Mesendoderm (in vitro differentiated cells): Measurements from ENCODE around the gene PPP1R15A.

Experiments used
- DNase-seq: peaks from one replicate; pipeline ENCODE4 v3.0.0; 2013
- H2AK5ac ChIP-seq: 2 replicates; pipeline ENCODE4 v1.6.1; 2013; ENCODE audit warnings: low read length, inconsistent platforms
- H2BK120ac ChIP-seq: 2 replicates; pipeline ENCODE4 v1.6.1; 2013; ENCODE audit warnings: low read depth, mild to moderate bottlenecking, low read length, moderate library complexity, mixed read lengths
- H2BK15ac ChIP-seq: replicated peaks from 2 replicates; pipeline ENCODE4 v1.6.1; 2013; ENCODE audit warnings: low read depth, mild to moderate bottlenecking, moderate library complexity
- H2BK5ac ChIP-seq: 2 replicates; pipeline ENCODE4 v1.6.1; 2013; ENCODE audit warnings: low read length, inconsistent platforms
- H3K18ac ChIP-seq: 2 replicates; pipeline ENCODE4 v1.6.1; 2013; ENCODE audit warnings: mild to moderate bottlenecking, low read length, mixed read lengths
- H3K23ac ChIP-seq: one replicate; pipeline ENCODE4 v1.6.1; 2013; ENCODE audit warnings: low read length
- H3K27ac ChIP-seq: 2 replicates; pipeline ENCODE4 v1.5.1; 2013; ENCODE audit warnings: low read depth, mild to moderate bottlenecking, inconsistent platforms, low read length, moderate library complexity
- H3K27me3 ChIP-seq: 2 replicates; pipeline ENCODE4 v1.6.1; 2013; ENCODE audit warnings: low read length, control low read depth, mild to moderate bottlenecking, inconsistent platforms; ENCODE audit not compliant: insufficient read depth, poor library complexity
- H3K36me3 ChIP-seq: 2 replicates; pipeline ENCODE4 v1.6.1; 2013; ENCODE audit warnings: low read length, inconsistent platforms; ENCODE audit not compliant: control insufficient read depth, insufficient read depth
- H3K4ac ChIP-seq: one replicate; pipeline ENCODE4 v1.6.1; 2013; ENCODE audit warnings: low read depth, mild to moderate bottlenecking, low read length, moderate library complexity
- H3K4me1 ChIP-seq: 2 replicates; pipeline ENCODE4 v1.6.1; 2013; ENCODE audit warnings: low read depth, low read length, inconsistent platforms; ENCODE audit not compliant: control insufficient read depth
- H3K4me2 ChIP-seq: 2 replicates; pipeline ENCODE4 v1.6.1; 2013; ENCODE audit warnings: low read length
- H3K4me3 ChIP-seq: 2 replicates; pipeline ENCODE4 v1.5.1; 2013; ENCODE audit warnings: mild to moderate bottlenecking, low read length
- H3K56ac ChIP-seq: one replicate; pipeline ENCODE4 v1.6.1; 2013; ENCODE audit warnings: low read length
- H3K79me1 ChIP-seq: 2 replicates; pipeline ENCODE4 v1.6.1; 2013; ENCODE audit warnings: low read length, inconsistent platforms
- H3K79me2 ChIP-seq: 2 replicates; pipeline ENCODE4 v1.6.1; 2013; ENCODE audit warnings: mild to moderate bottlenecking, low read length; ENCODE audit not compliant: control insufficient read depth, insufficient read depth
- H3K9ac ChIP-seq: 2 replicates; pipeline ENCODE4 v1.6.1; 2013; ENCODE audit warnings: low read length, inconsistent platforms
- H4K5ac ChIP-seq: one replicate; pipeline ENCODE4 v1.6.1; 2013; ENCODE audit warnings: low read length
- H4K8ac ChIP-seq: one replicate; pipeline ENCODE4 v1.6.1; 2013; ENCODE audit warnings: low read depth, mild to moderate bottlenecking, control low read depth, low read length, moderate library complexity
- WGBS: extraction: QIAGEN DNeasy Blood & Tissue Kit; methylation state at CpG from one replicate; pipeline ENCODE4 v1.1.7; 2013; ENCODE audit warnings: low lambda C conversion rate, missing lambda C conversion rate; ENCODE audit not compliant: insufficient coverage; ENCODE audit errors: extremely low coverage; 5-methylcytosine and 5-hydroxymethylcytosine counted together

Gene PPP1R15A

GRCh38 chr19:48859711-48860572 lies 12.3 kb upstream of the PPP1R15A start:
- Histone ChIP-seq H2BK120ac (no peak overlapping the region), H2BK5ac (no peak overlapping the region), H3K56ac (no peak overlapping the region), H3K23ac (no peak overlapping the region), H3K79me1 (no peaks in the 10 kb centered on the region), H3K27ac (no peak overlapping the region), H3K4ac (no peak overlapping the region), H3K4me2 (no peak overlapping the region), H3K79me2 (no peaks in the 10 kb centered on the region), H2BK15ac (no peak overlapping the region), H3K36me3 (no peaks in the 10 kb centered on the region), H3K18ac (no peak overlapping the region), H3K27me3 (no peaks in the 10 kb centered on the region), H3K4me1 (no peaks in the 10 kb centered on the region), H3K9ac (no peak overlapping the region), H4K8ac (no peak overlapping the region), H4K5ac (no peak overlapping the region), H2AK5ac (no peak overlapping the region), H3K4me3 (no peak overlapping the region)
- no CpG with 5 or more reads among the region's 30 CpGs for WGBS
- DNase-seq: peak; percentile 77

- Histone ChIP-seq H3K4me2 (no peak overlapping the region), H3K27ac (no peak overlapping the region), H3K36me3 (no peaks in the 10 kb centered on the region), H3K18ac (no peak overlapping the region), H2BK5ac (no peak overlapping the region), H3K9ac (no peak overlapping the region), H3K4me3 (no peak overlapping the region), H2AK5ac (no peak overlapping the region), H4K8ac (no peak overlapping the region), H3K23ac (no peak overlapping the region), H3K4me1 (no peaks in the 10 kb centered on the region), H3K4ac (no peak overlapping the region), H3K79me1 (no peaks in the 10 kb centered on the region), H2BK15ac (no peak overlapping the region), H2BK120ac (no peak overlapping the region), H4K5ac (no peak overlapping the region), H3K79me2 (no peaks in the 10 kb centered on the region), H3K27me3 (no peaks in the 10 kb centered on the region), H3K56ac (no peak overlapping the region)
- no CpG with 5 or more reads among the region's 18 CpGs for WGBS
- no peak for DNase-seq
Observed at GRCh38 chr19:48861313-48861712, 10.9 kb upstream of the PPP1R15A start.

DNA sequence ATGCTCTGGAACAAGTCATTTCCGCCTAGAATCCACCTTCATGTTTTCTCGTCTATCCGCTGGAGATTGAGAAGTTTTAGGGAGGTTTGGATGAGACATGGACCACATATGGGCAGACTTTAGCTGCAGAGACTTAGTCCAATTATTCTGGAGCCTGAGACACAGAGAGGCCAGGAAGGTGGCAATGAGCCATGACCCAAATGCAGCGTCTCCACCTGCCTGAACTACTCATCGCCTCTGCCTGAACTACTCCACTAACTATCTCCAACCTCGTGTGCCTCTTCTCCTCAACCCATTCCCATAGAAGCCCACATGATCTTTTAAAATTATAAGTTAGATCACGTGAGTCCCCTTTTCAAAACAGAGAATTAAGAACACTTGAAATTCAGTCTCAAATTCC lies 9.4 kb upstream of the PPP1R15A start:
- Histone ChIP-seq H3K9ac (no peak overlapping the region), H4K8ac (no peak overlapping the region), H3K18ac (no peak overlapping the region), H2AK5ac (no peak overlapping the region), H2BK5ac (no peak overlapping the region), H3K4me3 (no peak overlapping the region), H4K5ac (no peak overlapping the region), H3K79me2 (no peaks in the 10 kb centered on the region), H3K23ac (no peak overlapping the region), H3K79me1 (no peaks in the 10 kb centered on the region), H2BK15ac (no peak overlapping the region), H3K4me2 (no peak overlapping the region), H3K27ac (no peak overlapping the region), H3K4me1 (no peaks in the 10 kb centered on the region), H3K36me3 (no peaks in the 10 kb centered on the region), H2BK120ac (no peak overlapping the region), H3K27me3 (no peaks in the 10 kb centered on the region), H3K56ac (no peak overlapping the region), H3K4ac (no peak overlapping the region)
- WGBS: no CpG with 5 or more reads among the region's 7 CpGs
- DNase-seq: no peak

DNA sequence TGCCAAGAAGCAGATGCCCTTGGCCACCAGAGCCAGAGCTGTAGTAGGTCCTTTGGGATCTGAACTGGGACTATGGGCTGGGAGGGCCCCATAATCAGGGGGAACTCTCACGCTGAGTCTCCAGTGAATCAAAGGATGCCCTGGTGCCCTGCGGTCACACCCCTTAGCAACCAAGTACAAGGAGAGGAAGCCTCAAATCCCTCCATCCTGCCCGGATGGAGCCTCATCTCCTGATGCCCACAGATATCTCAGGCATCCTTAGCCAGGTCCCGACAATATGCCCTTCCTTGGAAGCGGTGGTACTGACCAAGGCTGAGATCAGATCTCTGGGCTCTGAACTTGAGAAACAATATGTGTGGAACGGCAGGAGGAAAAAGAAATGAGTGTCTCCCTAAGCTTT lies 5.5 kb upstream of the PPP1R15A start:
- H3K23ac ChIP-seq: no peak overlapping the region
- no peak overlapping the region for H3K4me2 ChIP-seq
- H3K79me1 ChIP-seq: no peaks in the 10 kb centered on the region
- no peak overlapping the region for H4K5ac ChIP-seq
- no peak overlapping the region for H2BK120ac ChIP-seq
- H2AK5ac ChIP-seq: no peak overlapping the region
- H3K9ac ChIP-seq: no peak overlapping the region
- no peaks in the 10 kb centered on the region for H3K27me3 ChIP-seq
- H3K4me1 ChIP-seq: peaks cover 3% of the 10 kb centered on the region
- DNase-seq: no peak
- no peaks in the 10 kb centered on the region for H3K36me3 ChIP-seq
- H3K79me2 ChIP-seq: no peaks in the 10 kb centered on the region
- no peak overlapping the region for H3K27ac ChIP-seq
- no CpG with 5 or more reads among the region's 6 CpGs for WGBS
- H4K8ac ChIP-seq: no peak overlapping the region
- H3K4me3 ChIP-seq: no peak overlapping the region
- H3K4ac ChIP-seq: no peak overlapping the region
- no peak overlapping the region for H2BK15ac ChIP-seq
- H3K56ac ChIP-seq: no peak overlapping the region
- H2BK5ac ChIP-seq: no peak overlapping the region
- no peak overlapping the region for H3K18ac ChIP-seq

GRCh38 chr19:48867123-48867745 lies 5.0 kb upstream of the PPP1R15A start:
- H3K4me3 ChIP-seq: no peak overlapping the region
- DNase-seq: no peak

More at GRCh38 chr19:48867123-48867745, 5.0 kb upstream of the PPP1R15A start:
- Histone ChIP-seq H3K27me3 (no peaks in the 10 kb centered on the region), H3K4me2 (no peak overlapping the region), H2BK15ac (no peak overlapping the region), H3K56ac (peak overlapping the region; percentile 47), H3K23ac (no peak overlapping the region), H4K8ac (no peak overlapping the region), H2AK5ac (no peak overlapping the region), H3K36me3 (no peaks in the 10 kb centered on the region), H3K4me1 (peaks cover 3% of the 10 kb centered on the region), H2BK5ac (no peak overlapping the region), H4K5ac (no peak overlapping the region), H3K4ac (no peak overlapping the region), H3K79me1 (no peaks in the 10 kb centered on the region), H3K79me2 (no peaks in the 10 kb centered on the region), H3K27ac (no peak overlapping the region), H2BK120ac (no peak overlapping the region), H3K9ac (peak overlapping the region; percentile 50), H3K18ac (no peak overlapping the region)
- WGBS: no CpG with 5 or more reads among the region's 14 CpGs
